Psoas muscle (tissue), 8 donors: Measurements from ENCODE around the gene SPTBN1. TPM values are rescaled to one million over a fixed set of nuclear protein-coding genes. Genes with fewer than 3 reads are reported as not detected.
A peak's percentile ranks its signal among the peaks of the same experiment; 100 is the strongest.

Experiments
- ATAC-seq, 4 donors: fragments of 200-7000 bp; cut with Tn5 transposase; one replicate each; pipeline ENCODE4 v1.9.1; 2020; ENCODE audit warnings: moderate library complexity in 3 of 4, mild to moderate bottlenecking in 2 of 4
- DNase-seq, 2 donors: peaks; one replicate each; pipeline ENCODE4 v3.0.0-alpha.2; 2020
- H3K27ac ChIP-seq: fragments of 200-600 bp; one replicate; pipeline ENCODE4 v1.8.0; 2022
- H3K27me3 ChIP-seq, 3 donors: fragments of 200-600 bp in 1 of 3; one replicate each; pipeline versions ENCODE4 v1.6.1 to v1.8.0; 2013 to 2022; ENCODE audit warnings: low read length in 2 of 3, mild to moderate bottlenecking in 2 of 3, moderate library complexity in 1 of 3; ENCODE audit not compliant: insufficient read depth in 3 of 3
- H3K36me3 ChIP-seq, 2 donors: fragments of 200-600 bp in 1 of 2; one replicate each; pipeline versions ENCODE4 v1.6.1 to v1.8.0; 2013 to 2022; ENCODE audit warnings: low read depth in 1 of 2, mild to moderate bottlenecking in 1 of 2, moderate library complexity in 1 of 2; ENCODE audit not compliant: insufficient read depth in 1 of 2
- H3K4me1 ChIP-seq: fragments of 200-600 bp; one replicate; pipeline ENCODE4 v1.8.0; 2022
- H3K4me3 ChIP-seq: fragments of 200-600 bp; one replicate; pipeline ENCODE4 v1.8.0; 2022; ENCODE audit warnings: mild to moderate bottlenecking
- H3K9me3 ChIP-seq: fragments of 200-600 bp; one replicate; pipeline ENCODE4 v1.8.0; 2022
- WGBS, 3 donors: extraction: QIAGEN DNeasy Blood & Tissue Kit; methylation state at CpG; one replicate each; pipeline versions ENCODE4 v1.1.6 to v1.1.7; 2013; 5-methylcytosine and 5-hydroxymethylcytosine counted together
- intact Hi-C, 2 donors: fragments of 100-400 bp; cut with DNase I; formaldehyde crosslinking; loops; one replicate each; pipeline versions ENCODE4 v1.11.0 to v1.14.2; 2022
- polyA plus RNA-seq, 3 donors: library from polyadenylated mRNA; stranded (reverse); fragments of 200-250 nt; gene quantifications; one replicate each; pipeline ENCODE4 v1.2.3, GENCODE V29; 2013
- total RNA-seq, 4 donors: library from RNA; stranded (reverse); fragmentation: NEBNext Ultra II Directional in 2 of 4; extraction: Animal tissue kit (Norgen Biotek cat#: 25700) in 2 of 4; gene quantifications; one replicate each; pipeline versions ENCODE4 v1.2.1 to v1.2.4, GENCODE V29; 2021 to 2023
- TF ChIP-seq, protein P1 (sequence below): fragments of 200-600 bp; IDR thresholded peaks from one replicate; pipeline ENCODE4 v1.8.0; 2022; ENCODE audit warnings: antibody characterized with exemption
- donor health status: healthy with polysubstance abuse.
- donor health status: DM: no; HTN: no; CAD: no; lungs with moderate emphysema.
- donor health status: Bipolar disorder and iron deficiency.
- donor health status: healthy.
- donor health status: DM: yes; HTN: yes; CAD: no.
- donor health status: DM: no; HTN: no; CAD: no.
- donor health status: DM: no; HTN: no; CAD: no.
- donor health status: DM: yes; HTN: yes; CAD: no.

Gene SPTBN1
- total and polyA plus RNA-seq, 7 donors: 22.9 to 180 (median 87.8) TPM

DNA sequence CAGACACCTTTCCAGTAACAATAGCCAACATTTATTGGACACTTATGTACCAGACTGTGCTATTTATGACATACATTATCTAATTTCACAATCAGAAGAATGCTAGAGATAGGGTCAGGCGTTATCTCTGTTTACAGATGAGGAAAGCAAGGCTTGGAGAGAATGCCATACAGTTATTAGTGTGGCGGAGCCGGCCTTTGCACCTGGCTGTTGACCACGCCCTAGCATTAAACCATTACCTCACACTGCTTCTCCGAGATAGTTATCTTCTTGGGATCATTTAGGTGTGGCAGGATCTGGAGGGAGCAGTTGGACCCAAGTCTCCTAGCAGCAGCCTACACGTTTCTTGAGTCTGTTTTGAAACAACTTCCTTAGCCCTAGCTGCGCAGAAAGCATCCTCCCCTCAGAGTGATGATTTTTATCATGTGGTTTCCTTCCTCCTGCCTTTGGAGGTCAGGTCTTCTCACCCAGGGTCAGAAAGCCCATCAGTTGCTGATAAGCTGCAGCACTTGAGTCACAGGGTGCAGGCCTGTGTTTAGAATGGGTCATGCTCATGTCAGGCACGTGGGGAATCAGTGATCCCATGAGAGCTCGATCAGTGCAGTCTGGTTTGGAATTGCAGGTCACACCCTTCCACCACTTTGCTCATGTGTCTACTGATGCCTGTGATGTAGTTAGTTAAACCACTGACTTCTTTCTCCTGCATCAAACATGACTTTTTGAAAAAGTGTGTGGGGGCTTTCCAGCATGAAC lies 118.2 kb downstream of the SPTBN1 start:
- ATAC-seq (peak in 3 of 4 donors; percentile 17 to 31 (median 21)), DNase-seq (peak in 1 of 2 donors; percentile 37)
- WGBS, 3 donors: 59 to 64% (median 63%) methylated on average over 9 of the region's 9 CpGs

GRCh38 chr2:54574860-54575247 lies 118.7 kb downstream of the SPTBN1 start:
- DNase-seq (no peak), ATAC-seq (no peak)
- Histone ChIP-seq H3K36me3 (no peaks in the 10 kb centered on the region), H3K27me3 (no peaks in the 10 kb centered on the region), H3K9me3 (no peaks in the 10 kb centered on the region), H3K4me1 (peaks cover 63% of the 10 kb centered on the region), H3K4me3 (no peak overlapping the region), H3K27ac (no peak overlapping the region)
- TF ChIP-seq, protein P1, sequence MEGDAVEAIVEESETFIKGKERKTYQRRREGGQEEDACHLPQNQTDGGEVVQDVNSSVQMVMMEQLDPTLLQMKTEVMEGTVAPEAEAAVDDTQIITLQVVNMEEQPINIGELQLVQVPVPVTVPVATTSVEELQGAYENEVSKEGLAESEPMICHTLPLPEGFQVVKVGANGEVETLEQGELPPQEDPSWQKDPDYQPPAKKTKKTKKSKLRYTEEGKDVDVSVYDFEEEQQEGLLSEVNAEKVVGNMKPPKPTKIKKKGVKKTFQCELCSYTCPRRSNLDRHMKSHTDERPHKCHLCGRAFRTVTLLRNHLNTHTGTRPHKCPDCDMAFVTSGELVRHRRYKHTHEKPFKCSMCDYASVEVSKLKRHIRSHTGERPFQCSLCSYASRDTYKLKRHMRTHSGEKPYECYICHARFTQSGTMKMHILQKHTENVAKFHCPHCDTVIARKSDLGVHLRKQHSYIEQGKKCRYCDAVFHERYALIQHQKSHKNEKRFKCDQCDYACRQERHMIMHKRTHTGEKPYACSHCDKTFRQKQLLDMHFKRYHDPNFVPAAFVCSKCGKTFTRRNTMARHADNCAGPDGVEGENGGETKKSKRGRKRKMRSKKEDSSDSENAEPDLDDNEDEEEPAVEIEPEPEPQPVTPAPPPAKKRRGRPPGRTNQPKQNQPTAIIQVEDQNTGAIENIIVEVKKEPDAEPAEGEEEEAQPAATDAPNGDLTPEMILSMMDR: no peak
- 84 to 92% (median 87%) methylated on average over 5 of the region's 5 CpGs for WGBS, 3 donors
- intact Hi-C loops: no loop called here

More for the DNA sequence above, 118.2 kb downstream of the SPTBN1 start:
- no peak overlapping the region for H3K4me3 ChIP-seq
- TF ChIP-seq, protein P1: no peak
- H3K27me3 ChIP-seq: no peaks in the 10 kb centered on the region
- no peaks in the 10 kb centered on the region for H3K36me3 ChIP-seq
- H3K9me3 ChIP-seq: no peaks in the 10 kb centered on the region
- intact Hi-C loops: no loop called here
- H3K27ac ChIP-seq: peak overlapping the region; percentile 68
- H3K4me1 ChIP-seq: peaks cover 67% of the 10 kb centered on the region

GRCh38 chr2:54575379-54575888 lies 119.3 kb downstream of the SPTBN1 start:
- TF ChIP-seq, protein P1: no peak
- Histone ChIP-seq H3K36me3 (no peaks in the 10 kb centered on the region), H3K27ac (no peak overlapping the region), H3K4me3 (no peak overlapping the region), H3K27me3 (no peaks in the 10 kb centered on the region), H3K4me1 (peaks cover 62% of the 10 kb centered on the region), H3K9me3 (no peaks in the 10 kb centered on the region)
- 75 to 82% (median 75%) methylated on average over 9 of the region's 9 CpGs for WGBS, 3 donors
- ATAC-seq (no peak), DNase-seq (no peak)
- intact Hi-C loops: no loop called here

- TF ChIP-seq, protein P1: no peak
- peak in 1 of 4 donors; percentile 42 for ATAC-seq
- intact Hi-C loops: no loop called here
- no peak overlapping the region for H3K4me3 ChIP-seq
- H3K27me3 ChIP-seq: no peaks in the 10 kb centered on the region
- WGBS, 3 donors: 12 to 22% (median 21%) methylated on average over 3 of the region's 3 CpGs
- H3K9me3 ChIP-seq: no peaks in the 10 kb centered on the region
- no peaks in the 10 kb centered on the region for H3K36me3 ChIP-seq
- DNase-seq: no peak
- H3K27ac ChIP-seq: no peak overlapping the region
- peaks cover 59% of the 10 kb centered on the region for H3K4me1 ChIP-seq
These were observed 120.9 kb downstream of the SPTBN1 start for GRCh38 chr2:54577035-54577434.
